ENCODE data around the gene RASA1. TPM values are rescaled to one million over a fixed set of nuclear protein-coding genes. Genes with fewer than 3 reads are reported as not detected.
"Not testable (repeated sequence)": the region's sequence is repeated elsewhere in the genome, so short reads cannot be mapped to it uniquely, and the experiment has no call there.

Gene RASA1
- total RNA-seq, 4 donors from 2014 or later = 22.8 to 37.7 (median 30.3) TPM

DNA sequence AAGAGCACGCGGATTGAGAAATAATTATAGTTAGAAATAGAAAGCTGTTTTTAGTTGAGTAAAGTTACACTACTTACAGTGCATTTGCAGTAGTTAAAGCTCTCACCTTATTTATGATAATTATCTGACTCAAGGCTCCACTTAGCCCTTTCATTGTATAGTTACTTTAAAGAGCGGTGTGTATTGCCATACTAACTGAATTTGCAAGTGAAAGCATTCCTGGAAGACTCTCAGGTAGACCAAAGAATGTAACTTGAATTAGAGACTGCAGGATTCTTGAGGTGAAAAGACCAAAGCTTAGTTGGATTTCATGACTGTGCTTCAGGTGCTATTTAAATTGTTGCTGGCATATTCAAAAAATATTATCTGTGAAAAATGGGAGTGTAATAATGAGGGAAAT, 4.2 kb upstream of the RASA1 start:
- ATAC-seq (ENCODE audit: low FRiP score) (no peak), DNase-seq (ENCODE audit: low spot score) (no peak)
- TF ChIP-seq, protein P1, sequence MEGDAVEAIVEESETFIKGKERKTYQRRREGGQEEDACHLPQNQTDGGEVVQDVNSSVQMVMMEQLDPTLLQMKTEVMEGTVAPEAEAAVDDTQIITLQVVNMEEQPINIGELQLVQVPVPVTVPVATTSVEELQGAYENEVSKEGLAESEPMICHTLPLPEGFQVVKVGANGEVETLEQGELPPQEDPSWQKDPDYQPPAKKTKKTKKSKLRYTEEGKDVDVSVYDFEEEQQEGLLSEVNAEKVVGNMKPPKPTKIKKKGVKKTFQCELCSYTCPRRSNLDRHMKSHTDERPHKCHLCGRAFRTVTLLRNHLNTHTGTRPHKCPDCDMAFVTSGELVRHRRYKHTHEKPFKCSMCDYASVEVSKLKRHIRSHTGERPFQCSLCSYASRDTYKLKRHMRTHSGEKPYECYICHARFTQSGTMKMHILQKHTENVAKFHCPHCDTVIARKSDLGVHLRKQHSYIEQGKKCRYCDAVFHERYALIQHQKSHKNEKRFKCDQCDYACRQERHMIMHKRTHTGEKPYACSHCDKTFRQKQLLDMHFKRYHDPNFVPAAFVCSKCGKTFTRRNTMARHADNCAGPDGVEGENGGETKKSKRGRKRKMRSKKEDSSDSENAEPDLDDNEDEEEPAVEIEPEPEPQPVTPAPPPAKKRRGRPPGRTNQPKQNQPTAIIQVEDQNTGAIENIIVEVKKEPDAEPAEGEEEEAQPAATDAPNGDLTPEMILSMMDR (IDR thresholded peaks at IDR 0.05) = no peak

DNA sequence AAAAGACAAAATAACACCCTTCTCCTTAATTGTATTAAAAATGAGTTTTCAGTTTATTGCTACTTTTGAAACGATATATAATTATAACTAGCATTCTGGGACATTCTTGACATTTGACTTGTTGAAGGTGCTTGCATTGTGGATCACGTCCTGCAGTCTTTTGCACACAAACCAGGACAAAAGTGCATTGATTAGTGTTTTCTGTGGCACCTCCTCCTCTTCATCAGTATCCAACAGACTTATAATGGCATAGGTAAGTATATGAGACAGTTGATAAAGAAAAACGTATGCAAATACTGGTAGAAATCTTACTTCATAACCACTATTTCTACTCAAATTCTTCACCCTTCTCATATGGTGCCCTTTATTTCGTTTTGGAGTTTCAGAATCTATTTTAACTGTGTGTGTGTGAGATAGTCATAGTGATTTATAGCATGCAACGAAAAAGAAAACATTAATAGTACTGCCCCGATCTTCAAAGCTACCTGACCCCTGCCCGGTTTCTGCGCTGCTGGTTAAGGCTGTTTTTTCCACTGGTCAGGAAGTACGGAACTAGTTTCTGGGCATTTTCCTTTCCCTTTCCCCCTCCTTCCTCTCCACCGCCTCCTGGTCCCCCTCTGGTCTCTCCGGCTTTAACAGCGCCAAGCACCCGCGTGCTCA, 639 bp upstream of the RASA1 start:
- DNase-seq (ENCODE audit: low spot score) (no peak), ATAC-seq (ENCODE audit: low FRiP score) (peak; percentile 57)
- TF ChIP-seq, protein P1 (IDR thresholded peaks at IDR 0.05) = no peak

DNA sequence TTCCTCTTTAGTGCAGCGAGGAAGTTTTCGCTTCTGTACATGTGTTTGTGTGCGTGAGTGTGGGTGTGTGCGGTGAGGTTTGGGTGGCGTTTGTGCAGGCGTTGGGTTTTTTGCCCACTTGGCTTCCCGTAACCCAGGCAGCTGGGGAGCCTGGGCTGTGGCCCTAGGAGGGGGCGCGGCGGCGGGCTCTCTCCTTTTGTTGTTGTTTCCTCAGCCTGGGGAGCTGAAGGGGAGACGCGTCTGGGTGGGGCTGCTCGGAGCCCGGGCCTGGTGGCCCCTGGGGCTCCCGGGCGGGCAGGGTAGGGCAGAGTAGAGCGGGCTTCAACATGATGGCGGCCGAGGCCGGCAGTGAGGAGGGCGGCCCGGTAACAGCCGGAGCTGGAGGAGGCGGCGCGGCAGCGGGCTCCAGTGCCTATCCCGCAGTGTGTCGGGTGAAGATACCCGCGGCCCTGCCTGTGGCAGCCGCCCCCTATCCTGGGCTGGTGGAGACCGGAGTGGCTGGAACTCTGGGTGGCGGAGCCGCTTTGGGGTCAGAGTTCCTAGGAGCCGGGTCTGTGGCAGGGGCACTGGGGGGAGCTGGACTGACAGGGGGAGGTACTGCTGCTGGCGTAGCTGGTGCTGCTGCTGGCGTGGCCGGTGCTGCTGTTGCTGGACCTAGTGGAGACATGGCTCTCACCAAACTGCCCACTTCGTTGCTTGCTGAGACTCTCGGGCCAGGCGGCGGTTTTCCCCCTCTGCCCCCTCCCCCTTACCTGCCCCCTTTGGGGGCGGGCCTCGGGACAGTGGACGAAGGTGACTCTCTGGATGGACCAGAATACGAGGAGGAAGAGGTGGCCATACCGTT, 665 bp downstream of the RASA1 start:
- peak; percentile 29 for DNase-seq (ENCODE audit: low spot score)
- TF ChIP-seq, protein P1 (IDR thresholded peaks at IDR 0.05) = no peak
- peak; percentile 74 for ATAC-seq (ENCODE audit: low FRiP score)

GRCh38 chr5:87268970-87269377, 1.3 kb downstream of the RASA1 start:
- DNase-seq (ENCODE audit: low spot score) (no peak), ATAC-seq (ENCODE audit: low FRiP score) (no peak)
- TF ChIP-seq, protein P1 (IDR thresholded peaks at IDR 0.05) = no peak

DNA sequence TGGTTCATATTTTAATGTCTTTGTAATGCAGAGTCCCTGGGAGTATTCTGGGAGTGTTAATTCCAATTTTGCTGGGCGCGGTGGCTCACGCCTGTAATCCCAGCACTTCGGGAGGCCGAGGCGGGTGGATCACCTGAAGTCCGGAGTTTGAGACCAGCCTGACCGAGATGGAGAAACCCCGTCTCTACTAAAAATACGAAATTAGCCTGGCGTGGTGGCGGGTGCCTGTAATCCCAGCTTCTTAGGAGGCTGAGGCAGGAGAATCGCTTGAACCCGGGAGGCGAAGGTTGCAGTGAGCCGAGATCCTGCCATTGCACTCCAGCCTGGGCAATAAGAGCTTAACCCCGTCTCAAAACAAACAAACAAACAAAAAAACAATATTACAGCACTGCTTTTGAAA, 3.2 kb downstream of the RASA1 start:
- DNase-seq (ENCODE audit: low spot score); ATAC-seq (ENCODE audit: low FRiP score): not testable (repeated sequence)

GRCh38 chr5:87276655-87277054, 9.0 kb downstream of the RASA1 start:
- ATAC-seq (ENCODE audit: low FRiP score) (no peak), DNase-seq (ENCODE audit: low spot score) (no peak)
- TF ChIP-seq, protein P1 (IDR thresholded peaks at IDR 0.05) = no peak

- DNase-seq (ENCODE audit: low spot score) (no peak), ATAC-seq (ENCODE audit: low FRiP score) (peak; percentile 54)
- TF ChIP-seq, protein P1 (IDR thresholded peaks at IDR 0.05) = no peak
Observed at GRCh38 chr5:87277279-87277835, 9.7 kb downstream of the RASA1 start.

Measured in omental fat pad (tissue), 4 donors.